IMR-90 (cell line): ENCODE data around the gene KLHL33. TPM values are rescaled to one million over a fixed set of nuclear protein-coding genes. Genes with fewer than 3 reads are reported as not detected.

ENCODE experiments used
- ATAC-seq: fragments of 200-7000 bp; cut with Tn5 transposase; 2 replicates; pipeline ENCODE4 v1.9.1; 2020; ENCODE audit warnings: low read depth, mild to moderate bottlenecking, moderate library complexity
- BruUV-seq: library from RNA; stranded (reverse); fragments of 400-500 nt; replicated peaks from 2 replicates; lab custom pipeline; 2021; lab: Mats Ljungman, UMichigan
- CTCF ChIA-PET: fragments of 300-600 bp; formaldehyde crosslinking; extraction: SDS; loops from one replicate; lab custom pipeline; 2021; ENCODE audit warnings: antibody characterized with exemption; lab: Yijun Ruan, JAX
- POLR2A ChIA-PET: fragments of 300-600 bp; sonication (Branson Sonifier 250); formaldehyde crosslinking; loops from one replicate; lab custom pipeline; 2022; ENCODE audit warnings: antibody characterized with exemption; ENCODE audit not compliant: unreplicated experiment; lab: Charles Lee
- DNase-seq: peaks from one replicate; pipeline ENCODE4 v3.0.0; 2013
- H2AFZ ChIP-seq: replicated peaks from 2 replicates; pipeline ENCODE3; 2013; ENCODE audit warnings: low read length, mild to moderate bottlenecking; ENCODE audit not compliant: poor library complexity
- H2AK5ac ChIP-seq: 2 replicates; pipeline ENCODE4 v1.6.1; 2013; ENCODE audit warnings: low read depth, low read length, inconsistent platforms
- H2AK9ac ChIP-seq: replicated peaks from 2 replicates; pipeline ENCODE3; 2013; ENCODE audit warnings: mild to moderate bottlenecking, low read depth, low read length, moderate library complexity; ENCODE audit not compliant: poor library complexity
- H2BK120ac ChIP-seq: 2 replicates; pipeline ENCODE4 v1.6.1; 2013; ENCODE audit warnings: low read depth, low read length, inconsistent platforms
- H2BK15ac ChIP-seq: 3 replicates; pipeline ENCODE4 v1.6.1; 2013; ENCODE audit warnings: low read depth, low read length, inconsistent platforms
- H2BK20ac ChIP-seq: 2 replicates; pipeline ENCODE4 v1.6.1; 2013; ENCODE audit warnings: low read depth, mild to moderate bottlenecking, inconsistent platforms, low read length, moderate library complexity
- H2BK5ac ChIP-seq: 2 replicates; pipeline ENCODE4 v1.6.1; 2013; ENCODE audit warnings: mild to moderate bottlenecking, low read depth, low read length, inconsistent platforms; ENCODE audit not compliant: poor library complexity, severe bottlenecking
- H3K14ac ChIP-seq: replicated peaks from 2 replicates; pipeline ENCODE4 v1.6.1; 2013; ENCODE audit warnings: low read depth, low read length, inconsistent platforms
- H3K18ac ChIP-seq: 2 replicates; pipeline ENCODE4 v1.6.1; 2013; ENCODE audit warnings: low read depth, low read length, control low read depth
- H3K23ac ChIP-seq: 2 replicates; pipeline ENCODE4 v1.6.1; 2013; ENCODE audit warnings: low read depth, low read length, inconsistent platforms
- H3K27ac ChIP-seq: 2 replicates; pipeline ENCODE4 v1.5.1; 2013; ENCODE audit warnings: mild to moderate bottlenecking, control low read depth, low read length; ENCODE audit not compliant: insufficient read depth
- H3K27me3 ChIP-seq: 2 replicates; pipeline ENCODE4 v1.6.1; 2013; ENCODE audit warnings: low read length; ENCODE audit not compliant: control insufficient read depth, insufficient read depth
- H3K36me3 ChIP-seq: 2 replicates; pipeline ENCODE4 v1.6.1; 2013; ENCODE audit warnings: low read length, mixed read lengths; ENCODE audit not compliant: control insufficient read depth, insufficient read depth
- H3K4ac ChIP-seq: 2 replicates; pipeline ENCODE4 v1.6.1; 2013; ENCODE audit warnings: low read depth, low read length, inconsistent platforms
- H3K4me1 ChIP-seq: 2 replicates; pipeline ENCODE4 v1.6.1; 2013; ENCODE audit warnings: low read length, mixed read lengths; ENCODE audit not compliant: control insufficient read depth, insufficient read depth
- H3K4me2 ChIP-seq: 2 replicates; pipeline ENCODE4 v1.6.1; 2013; ENCODE audit warnings: low read depth, mild to moderate bottlenecking, control low read depth, low read length, moderate library complexity
- H3K4me3 ChIP-seq: 2 replicates; pipeline ENCODE4 v1.5.1; 2013; ENCODE audit warnings: low read depth, mild to moderate bottlenecking, control low read depth, low read length, moderate library complexity; ENCODE audit not compliant: insufficient read depth
- H3K56ac ChIP-seq: 2 replicates; pipeline ENCODE4 v1.6.1; 2013; ENCODE audit warnings: low read length, inconsistent platforms; ENCODE audit not compliant: insufficient read depth; ENCODE audit errors: extremely low read depth
- H3K79me1 ChIP-seq, 2 experiments: 2 replicates each; pipeline ENCODE4 v1.6.1; 2013; ENCODE audit warnings: low read length in 2 of 2, inconsistent platforms in 1 of 2, low read depth in 1 of 2
- H3K9ac ChIP-seq: 2 replicates; pipeline ENCODE4 v1.6.1; 2013; ENCODE audit warnings: low read depth, low read length, control low read depth
- H3K9me1 ChIP-seq: 2 replicates; pipeline ENCODE4 v1.6.1; 2013; ENCODE audit warnings: low read length, inconsistent platforms; ENCODE audit not compliant: insufficient read depth
- H3K9me3 ChIP-seq: 2 replicates; pipeline ENCODE4 v1.6.1; 2013; ENCODE audit warnings: low read length; ENCODE audit not compliant: control insufficient read depth, insufficient read depth
- H4K20me1 ChIP-seq: 2 replicates; pipeline ENCODE4 v1.6.1; 2013; ENCODE audit warnings: low read length, inconsistent platforms; ENCODE audit not compliant: insufficient read depth
- H4K5ac ChIP-seq: 2 replicates; pipeline ENCODE4 v1.6.1; 2013; ENCODE audit warnings: mild to moderate bottlenecking, low read depth, low read length, control low read depth
- H4K8ac ChIP-seq, 2 experiments: 2 replicates each; pipeline ENCODE4 v1.6.1; 2013; ENCODE audit warnings: low read depth in 2 of 2, low read length in 2 of 2, control low read depth in 1 of 2, inconsistent platforms in 1 of 2
- H4K91ac ChIP-seq: 2 replicates; pipeline ENCODE4 v1.6.1; 2013; ENCODE audit warnings: low read depth, low read length, inconsistent platforms; ENCODE audit not compliant: insufficient read depth
- CHD1 ChIP-seq: IDR thresholded peaks from 2 replicates; pipeline ENCODE4 v1.6.1; 2012; ENCODE audit warnings: low read depth, low read length, improper control_type of control experiment
- NFE2L2 ChIP-seq: fragments of 150-350 bp; IDR thresholded peaks from 2 replicates; pipeline ENCODE4 v1.6.1; 2016; ENCODE audit warnings: low read depth, mild to moderate bottlenecking, low read length
- POLR2A ChIP-seq: IDR thresholded peaks from 2 replicates; pipeline ENCODE4 v1.6.1; 2012; ENCODE audit warnings: mild to moderate bottlenecking, low read depth, low read length
- RAD21 ChIP-seq: IDR thresholded peaks from 2 replicates; pipeline ENCODE4 v1.6.1; 2012; ENCODE audit warnings: low read length, improper control_type of control experiment
- SMC3 ChIP-seq: fragments of 150-350 bp; IDR thresholded peaks from 2 replicates; pipeline ENCODE4 v1.6.1; 2016; ENCODE audit warnings: low read depth, mild to moderate bottlenecking, antibody characterized with exemption, low read length, moderate library complexity
- WGBS, 2 experiments: methylation state at CpG; one replicate each; pipeline versions ENCODE4 v1.1.5 to v1.1.7; 2013; ENCODE audit warnings: missing lambda C conversion rate in 2 of 2; ENCODE audit not compliant: insufficient read length in 1 of 2; ENCODE audit errors: extremely low coverage in 2 of 2; 5-methylcytosine and 5-hydroxymethylcytosine counted together
- dilution Hi-C: fragments of 300-500 bp; cut with HindIII; formaldehyde crosslinking; loops from one replicate; pipeline ENCODE4 v1.14.3; 2018; ENCODE audit warnings: low sequenced_read_pairs; ENCODE audit not compliant: unreplicated experiment
- in situ Hi-C: fragments of 300-500 bp; cut with MboI; formaldehyde crosslinking; loops from 3 replicates; pipeline ENCODE4 v1.14.3; 2019; ENCODE audit warnings: low sequenced_read_pairs, inconsistent platforms, mixed read lengths
- intact Hi-C: fragments of 100-400 bp; cut with micrococcal nuclease; formaldehyde crosslinking; loops from 2 replicates; pipeline ENCODE4 v1.10.0; 2022
- polyA plus RNA-seq, 3 experiments: library from polyadenylated mRNA; depleted of rRNA; stranded (reverse); fragments of >200 nt; gene quantifications; 2 replicates each; pipeline ENCODE4 v1.2.3, GENCODE V29; 2012; ENCODE audit warnings: low replicate concordance in 1 of 3
- total RNA-seq: library from RNA; depleted of rRNA; stranded (reverse); fragments of >200 nt; gene quantifications from 2 replicates; pipeline ENCODE4 v1.2.3, GENCODE V29; 2012

KLHL33 gene
- total and polyA plus RNA-seq, 2 of the 4 experiments (the other 2 are of a cell fraction): under 0.01 to 0.03 TPM

GRCh38 chr14:20460458-20461224, 24.7 kb upstream of the KLHL33 start (continued):
- TF ChIP-seq SMC3: no peak
- no peak for TF ChIP-seq NFE2L2
- TF ChIP-seq RAD21: no peak

- Histone ChIP-seq H3K18ac (no peak overlapping the region), H2BK15ac (no peak overlapping the region), H3K27me3 (no peaks in the 10 kb centered on the region), H4K8ac (no peak overlapping the region), H4K20me1 (0 out of 2 replicates have a peak, but pooled peaks cover 3% of the 10 kb centered on the region), H2AK5ac (no peak overlapping the region), H3K9ac (no peak overlapping the region), H3K4me2 (no peak overlapping the region), H3K4me1 (0 out of 2 replicates have a peak, but pooled peaks cover 4% of the 10 kb centered on the region), H3K9me3 (no peaks in the 10 kb centered on the region), H4K5ac (no peak overlapping the region), H2BK20ac (no peak overlapping the region), H3K79me1 (peaks cover 25 to 51% of the 10 kb centered on the region in 2 experiments), H2BK5ac (no peak overlapping the region), H2BK120ac (no peak overlapping the region), H3K4me3 (no peak overlapping the region), H3K27ac (no peak overlapping the region), H3K14ac (no peak overlapping the region), H3K23ac (no peak overlapping the region), H2AFZ (no peak overlapping the region), H3K4ac (no peak overlapping the region), H2AK9ac (no peak overlapping the region), H4K91ac (no peak overlapping the region), H3K56ac (no peak overlapping the region), H3K9me1 (peaks cover 10% of the 10 kb centered on the region; the same call in 1 of the 2 replicates), H3K36me3 (peaks cover 21% of the 10 kb centered on the region)
- dilution Hi-C loops (no loop called here), in situ Hi-C loops (loop anchor here (25.0 kb wide), 1 partner anchor 629 kb away; the partner anchor contains the start of gene ZNF219), intact Hi-C loops (no loop called here)
- ATAC-seq: no peak
- TSS peak; percentile 58 for BruUV-seq
- WGBS, 2 experiments: no CpG with 5 or more reads among the region's 8 CpGs
- DNase-seq: no peak
- ChIA-PET POLR2A (no interaction called here), CTCF (no interaction called here)
- TF ChIP-seq CHD1: no peak
- peak; percentile 32; the same call in 1 of the 2 replicates for TF ChIP-seq POLR2A
Observed at GRCh38 chr14:20458031-20458789, 22.2 kb upstream of the KLHL33 start.
